Neural crest cell (in vitro differentiated cells): ENCODE data around the gene KRTAP4-7. TPM values are rescaled to one million over a fixed set of nuclear protein-coding genes. Genes with fewer than 3 reads are reported as not detected.
"Not testable (repeated sequence)": the region's sequence is repeated elsewhere in the genome, so short reads cannot be mapped to it uniquely, and the experiment has no call there.

Source experiments
- DNase-seq: peaks from one replicate; pipeline ENCODE4 v3.0.0; 2021; ENCODE audit warnings: low read depth, mixed read lengths, low spot score
- H3K27ac Mint-ChIP-seq: one replicate; pipeline ENCODE4 v1.8.0; 2021; ENCODE audit warnings: mild to moderate bottlenecking, mixed read lengths; ENCODE audit not compliant: unreplicated experiment
- H3K27me3 Mint-ChIP-seq: 2 replicates; pipeline ENCODE4 v1.8.0; 2021; ENCODE audit warnings: low read depth, mild to moderate bottlenecking, mixed read lengths
- H3K36me3 Mint-ChIP-seq: 2 replicates; pipeline ENCODE4 v1.8.0; 2021; ENCODE audit warnings: low read depth, mild to moderate bottlenecking, mixed read lengths
- H3K4me1 Mint-ChIP-seq: 2 replicates; pipeline ENCODE4 v1.8.0; 2021; ENCODE audit warnings: mixed read lengths
- H3K4me3 Mint-ChIP-seq: one replicate; pipeline ENCODE4 v1.8.0; 2021; ENCODE audit warnings: mild to moderate bottlenecking, mixed read lengths
- H3K9me3 Mint-ChIP-seq: 2 replicates; pipeline ENCODE4 v1.8.0; 2021; ENCODE audit warnings: mixed read lengths
- total RNA-seq: library from RNA; stranded (reverse); gene quantifications from 2 replicates; pipeline ENCODE4 v1.2.1, GENCODE V29; 2021
- TF ChIP-seq, protein P1 (sequence below): fragments of 200-600 bp; sonication (generic); conservative IDR thresholded peaks from 2 replicates; pipeline ENCODE4 v1.5.0; 2021; ENCODE audit warnings: antibody characterized with exemption, mild to moderate bottlenecking

KRTAP4-7 gene
- total RNA-seq, 1 donor from 2014 or later, result not detected

DNA sequence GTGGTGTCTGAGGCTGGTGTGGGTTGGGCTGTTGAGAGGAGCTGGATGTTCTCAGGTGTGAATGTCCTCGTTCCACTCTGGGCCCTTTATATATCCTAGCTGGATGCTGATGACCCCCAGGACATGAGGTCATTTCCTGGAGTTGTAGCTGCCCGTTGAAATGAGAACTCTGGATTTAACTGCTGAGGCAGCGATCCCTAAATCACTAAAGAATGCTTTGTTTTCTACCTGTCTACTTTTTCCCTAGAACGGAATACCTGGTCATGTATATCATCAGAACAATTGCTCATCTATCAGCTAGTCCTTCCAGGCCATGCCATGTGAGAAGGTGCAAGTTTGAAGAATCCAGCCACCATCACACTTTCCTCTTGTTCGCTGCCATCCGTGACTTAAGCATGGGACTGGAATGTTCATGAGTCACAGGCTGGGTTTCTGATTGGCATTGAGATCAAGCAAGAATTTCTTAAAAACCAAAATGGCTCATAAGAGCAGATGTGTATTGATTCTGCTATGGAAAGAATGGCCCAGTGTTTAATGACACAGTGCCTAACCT lies 23.8 kb upstream of the KRTAP4-7 start, which contains the start of gene KRTAP2-3:
Gene KRTAP2-3 (minus strand): TSS at position 63 of the 553 bp plus-strand sequence. CDS start 64 bp downstream, outside the sequence.
- DNase-seq, result no peak
- TF ChIP-seq, protein P1, sequence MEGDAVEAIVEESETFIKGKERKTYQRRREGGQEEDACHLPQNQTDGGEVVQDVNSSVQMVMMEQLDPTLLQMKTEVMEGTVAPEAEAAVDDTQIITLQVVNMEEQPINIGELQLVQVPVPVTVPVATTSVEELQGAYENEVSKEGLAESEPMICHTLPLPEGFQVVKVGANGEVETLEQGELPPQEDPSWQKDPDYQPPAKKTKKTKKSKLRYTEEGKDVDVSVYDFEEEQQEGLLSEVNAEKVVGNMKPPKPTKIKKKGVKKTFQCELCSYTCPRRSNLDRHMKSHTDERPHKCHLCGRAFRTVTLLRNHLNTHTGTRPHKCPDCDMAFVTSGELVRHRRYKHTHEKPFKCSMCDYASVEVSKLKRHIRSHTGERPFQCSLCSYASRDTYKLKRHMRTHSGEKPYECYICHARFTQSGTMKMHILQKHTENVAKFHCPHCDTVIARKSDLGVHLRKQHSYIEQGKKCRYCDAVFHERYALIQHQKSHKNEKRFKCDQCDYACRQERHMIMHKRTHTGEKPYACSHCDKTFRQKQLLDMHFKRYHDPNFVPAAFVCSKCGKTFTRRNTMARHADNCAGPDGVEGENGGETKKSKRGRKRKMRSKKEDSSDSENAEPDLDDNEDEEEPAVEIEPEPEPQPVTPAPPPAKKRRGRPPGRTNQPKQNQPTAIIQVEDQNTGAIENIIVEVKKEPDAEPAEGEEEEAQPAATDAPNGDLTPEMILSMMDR, result no peak
- Mint-ChIP-seq H3K27me3 (no peaks in the 10 kb centered on the region), H3K9me3 (peaks cover 7% of the 10 kb centered on the region), H3K4me1 (peaks cover 8% of the 10 kb centered on the region), H3K4me3 (no peak within 1 kb of the TSS), H3K36me3 (no peaks in the 10 kb centered on the region), H3K27ac (no peak within 1 kb of the TSS)

GRCh38 chr17:41061964-41062363 lies 22.0 kb upstream of the KRTAP4-7 start:
- Mint-ChIP-seq H3K4me1 (peaks cover 8% of the 10 kb centered on the region), H3K9me3 (peaks cover 7% of the 10 kb centered on the region), H3K27me3 (no peaks in the 10 kb centered on the region), H3K4me3 (no peak overlapping the region), H3K36me3 (no peaks in the 10 kb centered on the region), H3K27ac (peak overlapping the region; percentile 43)
- DNase-seq, result no peak
- TF ChIP-seq, protein P1, result no peak

DNA sequence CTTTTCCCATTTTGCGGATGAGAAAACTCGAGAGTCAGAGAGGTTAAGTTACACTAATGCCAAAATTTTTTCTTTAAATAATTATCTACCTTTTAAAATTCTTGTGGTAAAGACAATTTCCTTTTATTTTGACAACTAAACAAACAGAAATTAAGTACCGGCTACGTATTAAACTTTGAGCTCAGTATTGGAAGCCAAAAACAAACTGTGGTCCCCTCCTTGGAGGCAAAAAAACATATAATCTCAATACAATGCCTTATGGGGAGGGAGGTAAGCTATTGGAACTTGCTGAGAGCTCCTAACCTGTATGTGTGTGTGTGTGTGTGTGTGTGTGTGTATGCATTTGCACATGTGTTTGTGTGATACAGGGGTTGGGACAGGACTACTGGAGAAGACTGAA lies 20.5 kb upstream of the KRTAP4-7 start:
- no peaks in the 10 kb centered on the region for H3K9me3 Mint-ChIP-seq

GRCh38 chr17:41064301-41064700 lies 19.6 kb upstream of the KRTAP4-7 start:
- Mint-ChIP-seq H3K4me1 (peaks cover 6% of the 10 kb centered on the region), H3K9me3 (no peaks in the 10 kb centered on the region), H3K27me3 (no peaks in the 10 kb centered on the region), H3K36me3 (no peaks in the 10 kb centered on the region), H3K27ac (no peak overlapping the region), H3K4me3 (no peak overlapping the region)
- DNase-seq, result no peak
- TF ChIP-seq, protein P1, result no peak

More for the DNA sequence above, 20.5 kb upstream of the KRTAP4-7 start:
- no peak overlapping the region for H3K27ac Mint-ChIP-seq
- H3K27me3 Mint-ChIP-seq, result no peaks in the 10 kb centered on the region
- peaks cover 8% of the 10 kb centered on the region for H3K4me1 Mint-ChIP-seq
- TF ChIP-seq, protein P1, result no peak
- DNase-seq, result no peak
- H3K4me3 Mint-ChIP-seq, result no peak overlapping the region
- no peaks in the 10 kb centered on the region for H3K36me3 Mint-ChIP-seq

- H3K36me3 Mint-ChIP-seq, DNase-seq, H3K4me3 Mint-ChIP-seq, H3K4me1 Mint-ChIP-seq, H3K27me3 Mint-ChIP-seq, H3K9me3 Mint-ChIP-seq, H3K27ac Mint-ChIP-seq: not testable (repeated sequence)
Measured at GRCh38 chr17:41065016-41065689, 18.8 kb upstream of the KRTAP4-7 start.
